ENCODE data around the gene BRDT.

BRDT gene

GRCh38 chr1:92043621-92044020, 94.4 kb downstream of the BRDT start:
- no peak overlapping the region for H3K4me3 ChIP-seq (ENCODE audit: low read depth, low read length)
- no peak for DNase-seq (ENCODE audit: low read depth)
- TF ChIP-seq CTCF (IDR thresholded peaks at IDR 0.05; ENCODE audit: low read depth, low read length, missing control alignments), result no peak
- in situ Hi-C loops (cut with HindIII; ENCODE audit: low sequenced_read_pairs), result no loop called here

GRCh38 chr1:92045766-92046495, 96.7 kb downstream of the BRDT start:
- H3K4me3 ChIP-seq (ENCODE audit: low read depth, low read length), result no peak overlapping the region
- in situ Hi-C loops (cut with HindIII; ENCODE audit: low sequenced_read_pairs), result no loop called here
- TF ChIP-seq CTCF (IDR thresholded peaks at IDR 0.05; ENCODE audit: low read depth, low read length, missing control alignments), result no peak
- DNase-seq (ENCODE audit: low read depth), result no peak

- no peak for DNase-seq (ENCODE audit: low read depth)
- in situ Hi-C loops (cut with HindIII; ENCODE audit: low sequenced_read_pairs), result no loop called here
Measured at GRCh38 chr1:92051948-92052347, 102.7 kb downstream of the BRDT start.

More at GRCh38 chr1:92051948-92052347, 102.7 kb downstream of the BRDT start:
- H3K4me3 ChIP-seq (ENCODE audit: low read depth, low read length), result no peak overlapping the region
- TF ChIP-seq CTCF (IDR thresholded peaks at IDR 0.05; ENCODE audit: low read depth, low read length, missing control alignments), result no peak

All from astrocyte of the cerebellum (primary cell).